HEK293 (cell line): ENCODE measurements around the gene PSMD9.

Experiments used
- CTCF ChIA-PET: fragments of 350-600 bp; formaldehyde crosslinking; extraction: SDS; loops from one replicate; lab custom pipeline; 2021; ENCODE audit warnings: antibody characterized with exemption; lab: Yijun Ruan, JAX
- POLR2A ChIA-PET: fragments of 300-600 bp; formaldehyde crosslinking; extraction: SDS; loops from one replicate; lab custom pipeline; 2020; ENCODE audit warnings: antibody characterized with exemption, inconsistent platforms; lab: Yijun Ruan, JAX
- H3K27ac ChIP-seq: fragments of 200-500 bp; sonication (Bioruptor generic); 2 replicates; pipeline ENCODE4 v1.5.1; 2014; ENCODE audit warnings: low read depth, low read length, control low read depth, inconsistent platforms; ENCODE audit errors: extremely low read depth
- H3K36me3 ChIP-seq, 2 experiments: fragments of 200-500 bp in 1 of 2; sonication (Bioruptor generic) in 1 of 2; 1 replicate in 1 of 2; 2 replicates in 1 of 2; pipeline ENCODE4 v1.5.1; 2014 to 2017; ENCODE audit warnings: inconsistent platforms in 2 of 2, low read length in 2 of 2; ENCODE audit not compliant: control insufficient read depth in 2 of 2, insufficient read depth in 1 of 2
- H3K4me1 ChIP-seq: fragments of 200-500 bp; sonication (Bioruptor generic); 2 replicates; pipeline ENCODE4 v1.5.1; 2014; ENCODE audit warnings: mild to moderate bottlenecking, low read length, inconsistent platforms; ENCODE audit not compliant: control insufficient read depth, insufficient read depth
- H3K4me3 ChIP-seq: 2 replicates; pipeline ENCODE4 v1.5.1; 2011; ENCODE audit warnings: low read depth, mild to moderate bottlenecking, control low read depth, low read length, moderate library complexity
- H3K9me3 ChIP-seq: fragments of 200-500 bp; sonication (Bioruptor generic); 2 replicates; pipeline ENCODE4 v1.5.1; 2014; ENCODE audit warnings: low read depth, low read length, inconsistent platforms; ENCODE audit not compliant: control insufficient read depth, insufficient read depth
- BCL11A ChIP-seq: fragments of 450-650 bp; formaldehyde crosslinking; IDR thresholded peaks from 2 replicates; pipeline ENCODE4 v1.5.1; 2016; ENCODE audit warnings: low read depth, missing biosample characterization, missing genetic modification characterization
- FEZF1 ChIP-seq: fragments of 450-650 bp; formaldehyde crosslinking; IDR thresholded peaks from 2 replicates; pipeline ENCODE4 v1.5.1; 2016; ENCODE audit warnings: missing biosample characterization, missing genetic modification characterization
- GLIS1 ChIP-seq: fragments of 450-650 bp; formaldehyde crosslinking; IDR thresholded peaks from 2 replicates; pipeline ENCODE4 v1.5.1; 2016; ENCODE audit warnings: missing biosample characterization, missing genetic modification characterization
- HOXC10 ChIP-seq: sonication (generic); formaldehyde crosslinking; IDR thresholded peaks from 2 replicates; pipeline ENCODE4 v1.8.1; 2023; ENCODE audit warnings: mild to moderate bottlenecking, missing genetic modification reagents
- HOXD13 ChIP-seq: sonication (generic); formaldehyde crosslinking; IDR thresholded peaks from 2 replicates; pipeline ENCODE4 v1.8.0; 2022; ENCODE audit warnings: missing genetic modification reagents, borderline replicate concordance
- INSM2 ChIP-seq: fragments of 450-650 bp; formaldehyde crosslinking; IDR thresholded peaks from 2 replicates; pipeline ENCODE4 v1.5.1; 2016; ENCODE audit warnings: missing biosample characterization, missing genetic modification characterization
- OVOL3 ChIP-seq: fragments of 450-650 bp; formaldehyde crosslinking; IDR thresholded peaks from 2 replicates; pipeline ENCODE4 v1.5.1; 2016; ENCODE audit warnings: missing biosample characterization, missing genetic modification characterization
- PATZ1 ChIP-seq: fragments of 450-650 bp; formaldehyde crosslinking; IDR thresholded peaks from 2 replicates; pipeline ENCODE4 v1.5.1; 2016; ENCODE audit warnings: missing biosample characterization, missing genetic modification characterization
- SCRT2 ChIP-seq: fragments of 450-650 bp; formaldehyde crosslinking; IDR thresholded peaks from 2 replicates; pipeline ENCODE4 v1.5.1; 2016; ENCODE audit warnings: missing biosample characterization, missing genetic modification characterization
- TRIM28 ChIP-seq: IDR thresholded peaks from 2 replicates; pipeline ENCODE4 v1.6.1; 2011; ENCODE audit warnings: low read length, control low read depth, borderline replicate concordance
- YY1 ChIP-seq: fragments of 450-650 bp; formaldehyde crosslinking; IDR thresholded peaks from 2 replicates; pipeline ENCODE4 v1.5.1; 2018; ENCODE audit warnings: missing biosample characterization, missing genetic modification characterization
- ZBTB17 ChIP-seq: fragments of 450-650 bp; formaldehyde crosslinking; IDR thresholded peaks from 2 replicates; pipeline ENCODE4 v1.5.1; 2016; ENCODE audit warnings: missing biosample characterization, missing genetic modification characterization
- ZBTB21 ChIP-seq: fragments of 450-650 bp; formaldehyde crosslinking; IDR thresholded peaks from 2 replicates; pipeline ENCODE4 v1.5.1; 2017; ENCODE audit warnings: missing biosample characterization, missing genetic modification characterization
- ZBTB26 ChIP-seq: fragments of 450-650 bp; formaldehyde crosslinking; optimal IDR thresholded peaks from 2 replicates; pipeline ENCODE3; 2016; ENCODE audit warnings: missing biosample characterization, mild to moderate bottlenecking, missing genetic modification characterization
- ZIC2 ChIP-seq: fragments of 450-650 bp; formaldehyde crosslinking; IDR thresholded peaks from 2 replicates; pipeline ENCODE4 v1.5.1; 2016; ENCODE audit warnings: missing biosample characterization, missing genetic modification characterization
- ZNF10 ChIP-seq: fragments of 450-650 bp; formaldehyde crosslinking; IDR thresholded peaks from 2 replicates; pipeline ENCODE4 v1.5.1; 2017; ENCODE audit warnings: missing biosample characterization, missing genetic modification characterization
- ZNF148 ChIP-seq: fragments of 450-650 bp; formaldehyde crosslinking; IDR thresholded peaks from 2 replicates; pipeline ENCODE4 v1.5.0; 2017; ENCODE audit warnings: missing biosample characterization, missing genetic modification characterization, borderline replicate concordance
- ZNF248 ChIP-seq: fragments of 450-650 bp; formaldehyde crosslinking; IDR thresholded peaks from 2 replicates; pipeline ENCODE4 v1.5.1; 2017; ENCODE audit warnings: missing biosample characterization, missing genetic modification characterization
- ZNF311 ChIP-seq: fragments of 450-650 bp; formaldehyde crosslinking; IDR thresholded peaks from 2 replicates; pipeline ENCODE4 v1.5.1; 2017; ENCODE audit warnings: missing biosample characterization, missing genetic modification characterization, borderline replicate concordance
- ZNF394 ChIP-seq: fragments of 450-650 bp; formaldehyde crosslinking; IDR thresholded peaks from 2 replicates; pipeline ENCODE4 v1.5.1; 2016; ENCODE audit warnings: missing biosample characterization, missing genetic modification characterization, mild to moderate bottlenecking, moderate library complexity, borderline replicate concordance
- ZNF449 ChIP-seq: fragments of 450-650 bp; formaldehyde crosslinking; IDR thresholded peaks from 2 replicates; pipeline ENCODE4 v1.5.1; 2017; ENCODE audit warnings: missing biosample characterization, mild to moderate bottlenecking, missing genetic modification characterization, moderate library complexity
- ZNF48 ChIP-seq: fragments of 450-650 bp; formaldehyde crosslinking; IDR thresholded peaks from 2 replicates; pipeline ENCODE4 v1.5.1; 2016; ENCODE audit warnings: missing biosample characterization, missing genetic modification characterization
- ZNF555 ChIP-seq: fragments of 450-650 bp; formaldehyde crosslinking; conservative IDR thresholded peaks from 2 replicates; pipeline ENCODE4 v1.5.1; 2017; ENCODE audit warnings: missing biosample characterization, mild to moderate bottlenecking, missing genetic modification characterization, inconsistent platforms
- ZNF843 ChIP-seq: fragments of 450-650 bp; formaldehyde crosslinking; IDR thresholded peaks from 2 replicates; pipeline ENCODE4 v1.5.1; 2016; ENCODE audit warnings: missing biosample characterization, missing genetic modification characterization
- ZSCAN23 ChIP-seq: fragments of 450-650 bp; formaldehyde crosslinking; IDR thresholded peaks from 2 replicates; pipeline ENCODE4 v1.5.1; 2016; ENCODE audit warnings: missing biosample characterization, missing genetic modification characterization
- ZSCAN30 ChIP-seq: fragments of 450-650 bp; IDR thresholded peaks from 2 replicates; pipeline ENCODE4 v1.5.1; 2018; ENCODE audit warnings: missing biosample characterization, mild to moderate bottlenecking, missing genetic modification characterization, moderate library complexity
- ZSCAN5A ChIP-seq: fragments of 450-650 bp; formaldehyde crosslinking; IDR thresholded peaks from 2 replicates; pipeline ENCODE4 v1.5.1; 2016; ENCODE audit warnings: missing biosample characterization, missing genetic modification characterization

PSMD9 gene

GRCh38 chr12:121888478-121889273, at the start of gene PSMD9:
Gene PSMD9, plus strand, starts transcription at chr12:121888790. Its CDS starts 67 bp downstream, at chr12:121888857.
- Histone ChIP-seq H3K27ac (peak within 1 kb of the TSS; percentile 84), H3K4me1 (peaks cover 10% of the 10 kb centered on the region; the same call in 1 of the 2 replicates)
- POLR2A ChIA-PET: interaction anchor here (0.5 to 1.9 kb wide), 22 partner anchors 16 to 337 kb away, joined by 3 to 24 read pairs (median 4); partner anchors contain the start of genes DIABLO and RHOF
- TF ChIP-seq ZBTB17: peak; percentile 99
- TF ChIP-seq ZNF394: peak; percentile 98
- TF ChIP-seq OVOL3 (tag by site-specific recombination): 0 out of 2 replicates have a peak, but pooled peaks have one; percentile 18
- 0 out of 2 replicates have a peak, but pooled peaks have one; percentile 0 for TF ChIP-seq ZNF10 (tag by site-specific recombination)
- TF ChIP-seq ZNF311 (tag by site-specific recombination): no peak
- peak; percentile 73 for TF ChIP-seq YY1
- peak; percentile 75 for TF ChIP-seq PATZ1 (tag by site-specific recombination)
- TF ChIP-seq ZSCAN30 (tag by site-specific recombination): peak; percentile 99
- TF ChIP-seq HOXC10 (CRISPR knock-in tag): no peak
- 0 out of 2 replicates have a peak, but pooled peaks have one; percentile 12 for TF ChIP-seq BCL11A (tag by site-specific recombination)
- no peak for TF ChIP-seq ZNF555 (tag by site-specific recombination)
- no peak for TF ChIP-seq ZNF48
- TF ChIP-seq GLIS1 (tag by site-specific recombination): peak; percentile 90
- no peak for TF ChIP-seq ZNF248 (tag by site-specific recombination)
- TF ChIP-seq ZBTB26 (tag by site-specific recombination): peak; percentile 64
- peak; percentile 63; the same call in 1 of the 2 replicates for TF ChIP-seq SCRT2 (tag by site-specific recombination)
- TF ChIP-seq HOXD13 (CRISPR knock-in tag): no peak
- no peak for TF ChIP-seq FEZF1
- no peak for TF ChIP-seq ZNF148 (tag by site-specific recombination)
- TF ChIP-seq TRIM28: peak; percentile 89
- peak; percentile 75 for TF ChIP-seq ZNF843 (tag by site-specific recombination)
- TF ChIP-seq ZSCAN23 (tag by site-specific recombination): peak; percentile 76; the same call in 1 of the 2 replicates
- TF ChIP-seq ZSCAN5A (tag by site-specific recombination): peak; percentile 67
- TF ChIP-seq ZBTB21 (tag by site-specific recombination): no peak; the same call in 1 of the 2 replicates
- peak; percentile 62; the same call in 1 of the 2 replicates for TF ChIP-seq INSM2
- peak; percentile 71 for TF ChIP-seq ZIC2 (tag by site-specific recombination)
- peak; percentile 64; the same call in 1 of the 2 replicates for TF ChIP-seq ZNF449 (tag by site-specific recombination)

More at GRCh38 chr12:121888478-121889273, at the start of gene PSMD9:
- Histone ChIP-seq H3K4me3 (peak within 1 kb of the TSS; percentile 81), H3K36me3 (peaks cover 3 to 11% of the 10 kb centered on the region in 2 experiments; a peak in 2 of 3 replicates), H3K9me3 (no peaks in the 10 kb centered on the region)
- CTCF ChIA-PET: interaction anchor here (0.6 to 9.9 kb wide), 15 partner anchors 8 to 1630 kb away, joined by 3 to 154 read pairs (median 3); partner anchors contain the start of gene RHOF
